ENCODE data around the gene MAB21L4. TPM values are rescaled to one million over a fixed set of nuclear protein-coding genes. Genes with fewer than 3 reads are reported as not detected.

MAB21L4 gene
- polyA plus RNA-seq, 2 donors = 181 to 254 TPM

DNA sequence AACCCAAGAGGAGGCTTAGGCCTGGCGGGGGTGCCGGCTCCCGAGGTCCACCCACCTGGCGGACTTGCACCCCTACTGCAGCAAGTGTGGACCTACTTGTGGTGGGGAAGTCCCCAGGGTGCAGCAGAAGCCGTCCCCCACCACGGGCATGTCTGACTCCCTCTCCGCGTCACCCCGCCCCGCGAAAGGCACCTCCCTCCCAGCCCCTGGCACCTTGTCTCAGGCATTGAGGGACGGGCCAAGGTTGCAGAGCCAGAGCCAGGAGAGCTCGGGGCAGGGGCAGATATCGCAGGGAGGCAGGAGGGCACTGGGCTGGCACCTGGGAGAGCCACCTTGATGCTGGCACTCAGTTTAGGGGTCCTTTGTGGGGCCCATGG lies 29.2 kb upstream of the MAB21L4 start:
- Histone ChIP-seq H3K36me3 (ENCODE audit: control insufficient read depth in 2 of 2, insufficient read depth in 2 of 2, low read length in 1 of 2) (no peaks in the 10 kb centered on the region), H3K4me3 (ENCODE audit: low read depth in 1 of 2, low read length in 2 of 2) (no peak overlapping the region), H3K27me3 (ENCODE audit: control insufficient read depth in 1 of 2, insufficient read depth in 2 of 2, low read length in 2 of 2) (no peaks in the 10 kb centered on the region), H3K4me1 (ENCODE audit: control insufficient read depth in 2 of 2, insufficient read depth in 2 of 2, low read length in 1 of 2) (peaks cover 6 to 24% of the 10 kb centered on the region in 2 donors), H3K9me3 (ENCODE audit: control insufficient read depth in 2 of 2, insufficient read depth in 1 of 2, low read depth in 1 of 2, low read length in 1 of 2) (no peaks in the 10 kb centered on the region), H3K27ac (ENCODE audit: low read depth in 2 of 2, low read length in 1 of 2) (no peak overlapping the region)
- WGBS, 2 donors = 58 to 79% methylated on average over 14 of the region's 14 CpGs

DNA sequence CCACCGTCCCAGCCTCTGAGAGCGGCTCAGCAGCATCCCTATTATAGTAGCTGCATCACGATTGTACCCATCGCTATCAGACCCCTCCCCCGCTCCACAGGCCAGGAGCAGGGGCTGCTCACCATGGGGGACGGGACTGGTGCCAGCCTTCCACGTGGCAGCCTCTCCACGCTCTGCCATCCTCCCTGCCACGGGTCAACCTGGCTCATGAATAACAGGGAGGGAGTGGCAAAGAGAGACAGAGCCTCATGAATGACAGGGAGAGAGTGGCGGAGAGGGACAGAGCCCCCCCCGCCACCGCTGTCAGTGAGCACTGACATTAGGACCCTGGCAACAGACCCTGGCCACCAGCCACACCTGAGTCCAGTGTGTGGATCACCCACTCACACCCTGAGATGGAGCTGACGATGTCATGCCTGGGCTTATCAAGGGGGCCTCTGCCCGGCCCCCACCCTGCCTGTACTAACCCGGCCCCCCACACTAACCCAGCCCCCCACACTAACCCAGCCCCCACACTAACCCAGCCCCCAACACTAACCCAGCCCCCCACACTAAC lies 27.1 kb upstream of the MAB21L4 start:
- WGBS, 2 donors = 61 to 70% methylated on average over 13 to 15 of the region's 15 CpGs
- Histone ChIP-seq H3K4me3 (ENCODE audit: low read depth in 1 of 2, low read length in 2 of 2) (no peak overlapping the region), H3K36me3 (ENCODE audit: control insufficient read depth in 2 of 2, insufficient read depth in 2 of 2, low read length in 1 of 2) (no peaks in the 10 kb centered on the region)

DNA sequence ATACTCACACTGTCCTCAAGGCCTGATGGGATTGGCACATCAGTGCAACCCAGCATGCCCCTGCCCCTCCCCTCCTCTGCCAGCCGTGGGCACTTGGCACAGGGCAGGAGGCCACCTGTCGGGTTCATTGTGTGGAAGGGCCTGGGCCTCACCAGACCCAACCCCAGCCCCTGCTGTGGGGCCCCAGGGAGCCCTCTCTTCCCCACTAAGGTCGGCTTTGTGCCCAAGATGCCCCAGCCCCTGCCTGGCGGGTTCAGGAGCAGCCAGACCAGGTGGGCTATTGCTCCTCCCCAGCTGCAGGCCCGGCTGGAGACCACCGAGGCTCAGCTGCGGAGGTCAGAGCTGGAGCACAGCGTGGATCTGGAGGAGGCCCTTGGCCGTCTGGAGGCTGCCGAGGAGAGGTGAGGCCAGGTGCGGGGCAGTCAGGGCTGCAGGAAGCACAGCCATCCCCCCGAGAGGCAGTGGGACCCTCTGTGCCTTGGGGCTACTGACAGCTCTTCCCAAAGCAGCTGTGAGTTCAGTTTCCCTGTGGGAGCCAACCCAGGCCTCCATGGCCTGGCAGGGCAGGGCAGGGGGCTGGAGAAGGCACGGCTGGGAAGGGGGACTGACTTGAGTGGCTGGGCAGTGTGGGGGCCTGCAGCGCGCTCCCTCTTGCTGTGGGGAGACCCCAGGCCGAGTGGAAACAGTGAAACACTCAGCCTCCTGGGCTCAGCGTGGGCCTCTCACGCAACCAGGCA lies 26.5 kb upstream of the MAB21L4 start:
- Histone ChIP-seq H3K4me1 (ENCODE audit: control insufficient read depth in 2 of 2, insufficient read depth in 2 of 2, low read length in 1 of 2) (peaks cover 6 to 31% of the 10 kb centered on the region in 2 donors), H3K4me3 (ENCODE audit: low read depth in 1 of 2, low read length in 2 of 2) (no peak overlapping the region), H3K27ac (ENCODE audit: low read depth in 2 of 2, low read length in 1 of 2) (no peak overlapping the region), H3K36me3 (ENCODE audit: control insufficient read depth in 2 of 2, insufficient read depth in 2 of 2, low read length in 1 of 2) (no peaks in the 10 kb centered on the region), H3K27me3 (ENCODE audit: control insufficient read depth in 1 of 2, insufficient read depth in 2 of 2, low read length in 2 of 2) (no peaks in the 10 kb centered on the region), H3K9me3 (ENCODE audit: control insufficient read depth in 2 of 2, insufficient read depth in 1 of 2, low read depth in 1 of 2, low read length in 1 of 2) (no peaks in the 10 kb centered on the region)
- WGBS, 2 donors = 80 to 84% methylated on average over 17 to 18 of the region's 18 CpGs

More for the DNA sequence above, 27.1 kb upstream of the MAB21L4 start:
- Histone ChIP-seq H3K27ac (ENCODE audit: low read depth in 2 of 2, low read length in 1 of 2) (no peak overlapping the region), H3K9me3 (ENCODE audit: control insufficient read depth in 2 of 2, insufficient read depth in 1 of 2, low read depth in 1 of 2, low read length in 1 of 2) (no peaks in the 10 kb centered on the region), H3K4me1 (ENCODE audit: control insufficient read depth in 2 of 2, insufficient read depth in 2 of 2, low read length in 1 of 2) (peaks cover 5 to 26% of the 10 kb centered on the region in 2 donors), H3K27me3 (ENCODE audit: control insufficient read depth in 1 of 2, insufficient read depth in 2 of 2, low read length in 2 of 2) (no peaks in the 10 kb centered on the region)

DNA sequence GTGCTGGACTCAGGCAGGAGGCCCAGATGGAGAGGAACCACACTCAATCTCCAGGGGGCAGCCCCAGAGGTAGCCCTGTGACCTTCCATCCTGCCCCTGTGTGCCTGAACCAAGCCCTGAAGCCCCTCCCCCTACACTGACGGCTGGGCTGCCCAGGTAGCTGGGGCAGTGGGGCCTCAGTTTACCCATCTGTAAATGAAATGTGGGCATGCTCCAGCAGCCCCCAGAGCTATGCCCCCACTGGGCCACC lies 26.0 kb upstream of the MAB21L4 start:
- Histone ChIP-seq H3K27me3 (ENCODE audit: control insufficient read depth in 1 of 2, insufficient read depth in 2 of 2, low read length in 2 of 2) (no peaks in the 10 kb centered on the region), H3K9me3 (ENCODE audit: control insufficient read depth in 2 of 2, insufficient read depth in 1 of 2, low read depth in 1 of 2, low read length in 1 of 2) (no peaks in the 10 kb centered on the region), H3K36me3 (ENCODE audit: control insufficient read depth in 2 of 2, insufficient read depth in 2 of 2, low read length in 1 of 2) (no peaks in the 10 kb centered on the region), H3K4me1 (ENCODE audit: control insufficient read depth in 2 of 2, insufficient read depth in 2 of 2, low read length in 1 of 2) (peaks cover 10 to 34% of the 10 kb centered on the region in 2 donors), H3K4me3 (ENCODE audit: low read depth in 1 of 2, low read length in 2 of 2) (no peak overlapping the region), H3K27ac (ENCODE audit: low read depth in 2 of 2, low read length in 1 of 2) (peak overlapping the region in 1 of 2 donors; percentile 70)
- 43 to 59% methylated on average over 1 of the region's 1 CpG for WGBS, 2 donors

DNA sequence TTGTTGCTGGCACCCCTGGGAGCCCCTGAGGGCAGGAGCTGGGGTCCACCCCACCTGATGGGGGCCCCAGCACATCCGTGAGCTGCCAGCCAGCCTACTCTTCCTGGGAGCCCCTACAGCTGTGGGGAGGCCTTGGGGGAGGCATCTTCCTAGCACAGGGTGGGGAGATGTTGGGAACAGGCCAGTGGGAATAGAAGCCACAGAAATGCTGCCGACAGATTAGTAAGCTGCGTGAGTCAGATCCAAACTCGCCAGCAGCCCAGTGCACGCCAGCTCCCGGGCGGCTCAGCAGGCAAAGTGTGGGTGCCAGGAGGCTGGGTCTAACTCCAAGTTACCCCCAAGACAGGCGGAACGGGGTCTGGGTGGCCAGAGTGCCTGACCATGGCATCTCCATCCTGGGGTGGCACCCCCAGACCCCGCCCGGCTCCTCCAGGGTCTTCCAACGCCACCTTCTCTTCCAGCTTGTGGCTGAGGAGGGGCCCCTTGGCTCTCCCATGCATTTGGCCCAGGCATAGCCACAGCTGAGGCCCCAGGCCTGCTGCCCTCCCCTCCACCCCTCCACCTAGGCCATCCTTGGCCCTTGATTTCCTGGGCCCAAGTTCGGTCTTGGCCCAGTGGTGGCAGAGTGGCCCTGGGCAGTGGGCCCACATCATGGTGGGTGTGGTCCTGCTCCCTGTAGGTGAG lies 25.5 kb upstream of the MAB21L4 start:
- no peaks in the 10 kb centered on the region for H3K9me3 ChIP-seq (ENCODE audit: control insufficient read depth in 2 of 2, insufficient read depth in 1 of 2, low read depth in 1 of 2, low read length in 1 of 2)
- no peaks in the 10 kb centered on the region for H3K27me3 ChIP-seq (ENCODE audit: control insufficient read depth in 1 of 2, insufficient read depth in 2 of 2, low read length in 2 of 2)
- no peaks in the 10 kb centered on the region for H3K36me3 ChIP-seq (ENCODE audit: control insufficient read depth in 2 of 2, insufficient read depth in 2 of 2, low read length in 1 of 2)
- no peak overlapping the region for H3K4me3 ChIP-seq (ENCODE audit: low read depth in 1 of 2, low read length in 2 of 2)
- peaks cover 11 to 39% of the 10 kb centered on the region in 2 donors for H3K4me1 ChIP-seq (ENCODE audit: control insufficient read depth in 2 of 2, insufficient read depth in 2 of 2, low read length in 1 of 2)
- 47 to 53% methylated on average over 13 of the region's 13 CpGs for WGBS, 2 donors
- H3K27ac ChIP-seq (ENCODE audit: low read depth in 2 of 2, low read length in 1 of 2) = peak overlapping the region; percentile 24 to 70

DNA sequence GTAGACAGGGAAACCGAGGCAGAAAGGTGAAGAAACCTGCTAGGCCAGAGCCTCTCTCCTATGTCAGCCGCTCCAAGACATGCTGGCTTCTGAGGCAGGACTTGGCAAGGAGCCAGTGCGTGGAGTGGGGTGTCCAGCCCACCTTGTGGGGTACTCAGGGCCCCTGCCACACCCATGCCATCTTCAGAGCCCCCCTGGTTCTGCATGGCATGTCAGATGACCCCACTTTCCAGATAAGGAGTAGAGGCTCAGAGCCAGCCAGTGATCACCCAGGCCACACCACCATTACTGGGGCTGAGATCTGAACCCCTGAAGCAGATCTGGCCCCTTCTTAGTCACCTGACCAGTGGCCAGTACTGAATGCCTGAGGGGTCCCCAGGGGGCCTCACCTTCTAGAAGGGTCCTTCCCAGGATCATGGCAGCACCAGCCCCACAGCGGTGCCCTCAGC lies 24.9 kb upstream of the MAB21L4 start:
- Histone ChIP-seq H3K9me3 (ENCODE audit: control insufficient read depth in 2 of 2, insufficient read depth in 1 of 2, low read depth in 1 of 2, low read length in 1 of 2) (no peaks in the 10 kb centered on the region), H3K4me1 (ENCODE audit: control insufficient read depth in 2 of 2, insufficient read depth in 2 of 2, low read length in 1 of 2) (peaks cover 11 to 43% of the 10 kb centered on the region in 2 donors), H3K4me3 (ENCODE audit: low read depth in 1 of 2, low read length in 2 of 2) (no peak overlapping the region), H3K36me3 (ENCODE audit: control insufficient read depth in 2 of 2, insufficient read depth in 2 of 2, low read length in 1 of 2) (no peaks in the 10 kb centered on the region), H3K27me3 (ENCODE audit: control insufficient read depth in 1 of 2, insufficient read depth in 2 of 2, low read length in 2 of 2) (no peaks in the 10 kb centered on the region), H3K27ac (ENCODE audit: low read depth in 2 of 2, low read length in 1 of 2) (peak overlapping the region; percentile 12 to 66)
- 57 to 66% methylated on average over 4 of the region's 4 CpGs for WGBS, 2 donors

DNA sequence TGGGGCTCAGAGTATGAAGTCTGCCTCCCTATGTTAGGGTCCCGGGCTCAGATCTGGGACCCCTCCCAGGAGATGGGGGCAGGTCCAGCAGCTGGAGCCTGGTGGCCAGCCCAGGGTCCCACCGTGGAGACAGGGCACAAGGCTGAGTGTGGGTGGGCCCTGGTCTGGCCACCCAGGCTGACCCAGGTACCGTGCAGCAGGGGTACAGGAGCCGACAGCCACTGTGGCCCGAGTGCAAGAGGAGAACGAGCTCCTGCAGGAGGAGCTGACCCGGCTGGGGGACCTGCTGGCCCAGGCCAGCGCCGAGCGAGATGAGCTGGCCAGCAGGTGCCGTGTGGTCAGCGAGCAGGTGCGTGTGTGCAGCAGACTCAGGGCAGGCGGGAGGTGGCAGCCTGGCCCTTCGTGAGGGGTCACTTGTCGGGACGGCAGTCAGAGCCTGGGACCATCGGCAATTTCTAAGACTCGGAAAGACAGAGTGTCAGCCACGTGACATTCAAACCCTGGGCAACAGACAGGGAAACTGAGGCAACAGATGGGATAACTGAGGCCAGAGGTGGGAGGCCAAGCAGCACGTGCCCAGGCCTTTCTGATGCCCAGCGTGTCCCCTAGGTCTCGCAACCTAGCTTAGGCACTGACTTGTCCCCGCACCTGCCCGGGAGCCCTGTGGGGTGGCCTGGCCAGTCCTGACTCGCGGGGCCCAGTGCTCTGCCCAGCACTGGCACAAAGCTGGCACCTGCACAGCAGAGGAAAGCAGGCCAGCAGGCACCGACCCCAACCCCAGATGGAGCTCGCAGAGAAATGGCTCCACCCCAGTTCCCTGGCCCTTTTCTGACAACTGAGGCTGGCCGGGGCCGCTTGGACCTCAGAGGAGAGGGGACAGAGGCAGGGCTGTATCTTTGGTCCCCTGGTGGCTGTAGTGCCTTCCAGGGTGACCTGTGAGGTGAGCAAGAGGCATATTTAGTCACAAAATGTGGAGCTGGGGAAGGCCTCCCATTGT lies 24.1 kb upstream of the MAB21L4 start:
- H3K27ac ChIP-seq (ENCODE audit: low read depth in 2 of 2, low read length in 1 of 2) = no peak overlapping the region
- H3K36me3 ChIP-seq (ENCODE audit: control insufficient read depth in 2 of 2, insufficient read depth in 2 of 2, low read length in 1 of 2) = no peaks in the 10 kb centered on the region

DNA sequence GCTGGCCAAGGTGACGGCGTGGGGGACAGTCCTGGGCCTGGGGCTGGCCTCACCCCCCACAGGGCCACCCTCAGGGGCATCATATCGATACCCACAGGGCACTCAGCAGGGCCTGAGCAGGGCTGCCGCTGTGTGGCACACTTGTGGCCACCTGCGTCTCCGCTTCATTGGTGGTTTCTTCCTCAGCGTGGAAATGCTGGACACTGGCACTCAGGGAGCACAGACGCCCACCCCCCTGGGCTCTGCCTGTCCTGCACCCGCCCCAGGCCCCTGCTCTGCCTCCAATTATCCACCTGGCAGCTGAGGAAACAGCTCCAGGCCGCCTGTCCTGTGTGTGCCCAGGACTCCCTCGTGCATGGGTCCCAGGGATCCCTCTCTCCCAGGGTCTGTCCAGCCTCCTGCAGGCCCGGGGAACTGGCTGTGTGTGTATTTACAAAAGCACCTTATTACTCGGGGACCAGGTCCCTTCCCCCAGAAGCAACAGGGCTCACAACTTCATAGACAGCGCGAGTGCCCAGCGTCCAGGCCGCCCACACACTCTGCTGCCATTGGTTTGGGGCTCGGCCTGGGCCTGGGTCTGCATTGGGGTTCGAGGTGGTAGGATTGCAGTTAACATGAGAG lies 23.3 kb upstream of the MAB21L4 start:
- Histone ChIP-seq H3K4me3 (ENCODE audit: low read depth in 1 of 2, low read length in 2 of 2) (no peak overlapping the region), H3K27ac (ENCODE audit: low read depth in 2 of 2, low read length in 1 of 2) (no peak overlapping the region), H3K4me1 (ENCODE audit: control insufficient read depth in 2 of 2, insufficient read depth in 2 of 2, low read length in 1 of 2) (peaks cover 14 to 47% of the 10 kb centered on the region in 2 donors), H3K9me3 (ENCODE audit: control insufficient read depth in 2 of 2, insufficient read depth in 1 of 2, low read depth in 1 of 2, low read length in 1 of 2) (no peaks in the 10 kb centered on the region), H3K36me3 (ENCODE audit: control insufficient read depth in 2 of 2, insufficient read depth in 2 of 2, low read length in 1 of 2) (no peaks in the 10 kb centered on the region), H3K27me3 (ENCODE audit: control insufficient read depth in 1 of 2, insufficient read depth in 2 of 2, low read length in 2 of 2) (no peaks in the 10 kb centered on the region)
- 87% methylated on average over 19 of the region's 19 CpGs for WGBS, 2 donors

More for the DNA sequence above, 24.1 kb upstream of the MAB21L4 start:
- Histone ChIP-seq H3K4me3 (ENCODE audit: low read depth in 1 of 2, low read length in 2 of 2) (no peak overlapping the region), H3K4me1 (ENCODE audit: control insufficient read depth in 2 of 2, insufficient read depth in 2 of 2, low read length in 1 of 2) (peaks cover 11 to 43% of the 10 kb centered on the region in 2 donors), H3K9me3 (ENCODE audit: control insufficient read depth in 2 of 2, insufficient read depth in 1 of 2, low read depth in 1 of 2, low read length in 1 of 2) (no peaks in the 10 kb centered on the region), H3K27me3 (ENCODE audit: control insufficient read depth in 1 of 2, insufficient read depth in 2 of 2, low read length in 2 of 2) (no peaks in the 10 kb centered on the region)
- WGBS, 2 donors = 84 to 85% methylated on average over 31 of the region's 31 CpGs

Measured in esophagus (tissue), 2 donors.